ENCODE measurements around the gene HPCA.

DNA sequence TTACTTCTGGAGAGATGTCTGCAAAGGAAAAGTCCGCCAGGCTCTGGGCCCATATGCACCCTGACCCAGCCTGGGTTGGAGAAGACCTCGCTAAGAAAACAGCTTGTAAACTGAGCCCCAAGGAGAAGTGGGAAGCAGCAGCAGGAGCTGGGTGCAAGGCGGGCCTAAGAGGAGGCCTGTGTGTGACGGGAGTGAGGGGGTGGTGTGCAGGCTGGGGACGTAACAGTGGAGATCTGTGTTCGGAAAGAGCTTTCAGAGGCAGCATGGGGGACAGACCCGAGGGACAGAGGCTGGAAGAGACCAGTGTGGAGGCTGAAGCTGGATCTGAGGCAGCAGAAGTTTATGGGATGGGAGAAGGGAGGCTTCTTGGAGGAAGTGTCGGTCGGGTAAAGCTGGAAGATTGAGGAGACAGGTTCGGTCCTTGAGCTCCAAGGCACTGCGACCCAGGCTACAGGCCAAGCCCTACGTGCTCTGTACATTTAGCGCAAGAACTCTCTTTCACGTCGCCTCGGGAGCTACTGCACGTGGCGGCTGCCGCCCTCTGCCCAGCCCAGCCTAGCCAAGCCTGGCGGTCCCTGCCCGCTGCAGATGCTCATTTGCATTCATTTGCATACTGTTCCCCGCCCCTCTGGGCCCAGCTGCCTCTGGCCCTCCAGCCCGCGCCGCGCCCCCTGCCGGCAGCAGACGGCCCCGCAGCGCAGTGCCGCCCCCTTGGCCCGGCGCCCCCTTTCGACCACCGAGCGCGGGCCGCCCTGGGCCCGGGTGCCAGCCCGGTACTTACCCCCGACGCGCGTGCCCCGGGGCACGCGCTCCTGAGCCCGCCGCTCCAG lies 6.3 kb downstream of the HPCA start:
- no peak for TF ChIP-seq POLR2A (IDR thresholded peaks at IDR 0.05; ENCODE audit: low read depth, low read length)
- no peak for TF ChIP-seq POLR2AphosphoS5 (IDR thresholded peaks at IDR 0.05; ENCODE audit: low read depth, low read length)
